Smooth muscle cell (in vitro differentiated cells): ENCODE data around the gene TBATA. TPM values are rescaled to one million over a fixed set of nuclear protein-coding genes. Genes with fewer than 3 reads are reported as not detected.

ENCODE experiments used
- DNase-seq: peaks from one replicate; lab custom pipeline; 2025; ENCODE audit not compliant: unreplicated experiment; lab: John Stamatoyannopoulos, UW
- H2AFZ ChIP-seq: fragments of 200-600 bp; sonication (generic); 2 replicates; pipeline ENCODE4 v1.6.0; 2016; ENCODE audit warnings: antibody characterized with exemption, low read depth, mild to moderate bottlenecking
- H3F3A ChIP-seq: fragments of 200-600 bp; sonication (generic); 2 replicates; pipeline ENCODE4 v1.6.0; 2017; ENCODE audit warnings: antibody characterized with exemption, low read depth
- H3K27ac ChIP-seq: fragments of 200-600 bp; sonication (generic); 2 replicates; pipeline ENCODE4 v1.5.1; 2016; ENCODE audit warnings: low read depth, mild to moderate bottlenecking
- H3K27me3 ChIP-seq: fragments of 200-600 bp; sonication (generic); 2 replicates; pipeline ENCODE4 v1.6.1; 2016; ENCODE audit warnings: low read depth, mild to moderate bottlenecking
- H3K36me3 ChIP-seq: fragments of 200-600 bp; sonication (generic); 2 replicates; pipeline ENCODE4 v1.5.1; 2016; ENCODE audit warnings: low read depth
- H3K4me1 ChIP-seq: fragments of 200-600 bp; sonication (generic); 2 replicates; pipeline ENCODE4 v1.5.1; 2016; ENCODE audit warnings: low read depth
- H3K4me2 ChIP-seq: fragments of 200-600 bp; sonication (generic); 2 replicates; pipeline ENCODE4 v1.6.0; 2016; ENCODE audit warnings: mild to moderate bottlenecking
- H3K4me3 ChIP-seq: fragments of 200-600 bp; sonication (generic); 2 replicates; pipeline ENCODE4 v1.5.1; 2016; ENCODE audit warnings: mild to moderate bottlenecking
- H3K79me2 ChIP-seq: fragments of 200-600 bp; sonication (generic); 2 replicates; pipeline ENCODE4 v1.6.0; 2016; ENCODE audit warnings: low read depth, mild to moderate bottlenecking
- H3K9ac ChIP-seq: fragments of 200-600 bp; sonication (generic); 2 replicates; pipeline ENCODE4 v1.6.0; 2016; ENCODE audit warnings: low read depth
- H3K9me3 ChIP-seq: fragments of 200-600 bp; sonication (generic); replicated peaks from 2 replicates; pipeline ENCODE4 v1.5.1; 2016; ENCODE audit warnings: low read depth
- H4K20me1 ChIP-seq: fragments of 200-600 bp; sonication (generic); 2 replicates; pipeline ENCODE4 v1.6.0; 2016; ENCODE audit warnings: low read depth
- WGBS: methylation state at CpG from one replicate; pipeline ENCODE4 v1.1.7; 2016; ENCODE audit warnings: low lambda C conversion rate; 5-methylcytosine and 5-hydroxymethylcytosine counted together
- polyA plus RNA-seq: library from polyadenylated mRNA; unstranded; fragments of >200 nt; fragmentation: Nextera tagmentation; extraction: Ambion mirVana; gene quantifications from 2 replicates; pipeline ENCODE4 v1.2.1, GENCODE V29; 2016
- total RNA-seq: library from RNA; depleted of rRNA; stranded (reverse); fragments of >200 nt; gene quantifications from 2 replicates; pipeline ENCODE4 v1.2.3, GENCODE V29; 2014
- TF ChIP-seq, protein P1 (sequence below): fragments of 200-600 bp; sonication (generic); IDR thresholded peaks from 2 replicates; pipeline ENCODE4 v1.5.1; 2017; ENCODE audit warnings: borderline replicate concordance, mild to moderate bottlenecking, antibody characterized with exemption; ENCODE audit not compliant: insufficient read depth, poor library complexity, severe bottlenecking

Gene TBATA
- total and polyA plus RNA-seq, 2 experiments from 2014 or later: not detected

DNA sequence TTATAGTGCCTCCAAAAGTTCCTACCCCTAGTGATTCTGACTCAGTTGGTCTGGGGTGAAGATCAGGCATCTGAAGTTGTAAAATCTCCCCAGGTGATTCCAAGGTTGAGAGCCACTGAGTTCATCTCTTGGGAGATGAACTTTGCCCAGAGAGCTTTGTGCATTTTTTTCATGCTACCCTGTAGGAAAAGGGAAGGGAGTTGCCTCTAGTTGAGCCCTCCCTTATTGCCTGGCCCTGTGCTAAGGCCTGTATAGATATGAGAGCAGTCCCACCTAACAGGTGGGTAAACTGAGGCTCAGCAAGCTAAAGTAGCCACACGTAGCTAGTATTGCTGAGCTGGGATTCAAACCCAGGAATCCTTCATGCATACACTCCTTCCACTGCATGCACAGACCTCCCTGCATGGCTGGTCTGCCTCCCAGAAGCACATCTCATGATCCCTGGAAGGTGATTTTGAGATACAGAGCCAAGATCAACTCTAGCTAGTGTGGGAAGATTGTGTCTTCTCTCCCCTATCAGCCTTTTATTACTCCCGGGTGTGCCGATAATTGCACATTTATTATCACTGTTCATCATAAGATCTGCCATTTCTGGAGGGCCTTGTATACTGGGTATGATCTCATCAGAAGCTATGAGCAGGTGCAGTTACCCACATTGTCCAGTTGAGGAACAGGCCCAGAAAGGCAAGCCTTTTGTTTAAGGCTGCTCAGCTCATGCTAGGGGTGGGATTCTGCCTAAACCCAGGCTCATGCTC is 47.0 kb downstream of the TBATA start:
- no peak overlapping the region for H3K9ac ChIP-seq

DNA sequence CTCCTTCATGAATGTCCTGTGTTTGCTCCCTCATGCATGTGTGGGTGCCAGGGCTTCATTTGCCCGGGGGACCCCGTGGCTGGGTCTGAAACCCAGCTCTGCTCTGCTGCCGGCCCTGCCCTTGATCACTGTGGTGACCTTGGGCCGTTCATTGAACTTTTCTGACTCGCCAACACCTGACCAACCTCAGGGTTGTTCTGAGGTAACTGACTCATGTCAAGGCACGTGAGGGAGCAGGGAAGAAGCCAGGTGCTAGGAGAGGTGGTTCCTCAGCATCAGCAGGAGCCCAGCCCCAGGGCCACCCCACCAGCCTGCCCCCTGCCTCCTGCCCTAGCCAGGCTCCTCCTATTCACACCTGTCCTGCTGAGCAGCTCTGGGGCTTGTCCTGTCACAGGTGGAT is 47.9 kb downstream of the TBATA start:
- Histone ChIP-seq H3K9me3 (no peaks in the 10 kb centered on the region), H3K4me1 (no peaks in the 10 kb centered on the region), H3K36me3 (no peaks in the 10 kb centered on the region), H2AFZ (no peak overlapping the region), H3K9ac (no peak overlapping the region), H3K79me2 (no peaks in the 10 kb centered on the region), H3K4me3 (no peak overlapping the region), H3K4me2 (no peak overlapping the region), H3K27me3 (no peaks in the 10 kb centered on the region), H3F3A (no peaks in the 10 kb centered on the region), H3K27ac (no peak overlapping the region), H4K20me1 (no peaks in the 10 kb centered on the region)
- 89% methylated on average over 6 of the region's 6 CpGs for WGBS
- TF ChIP-seq, protein P1, sequence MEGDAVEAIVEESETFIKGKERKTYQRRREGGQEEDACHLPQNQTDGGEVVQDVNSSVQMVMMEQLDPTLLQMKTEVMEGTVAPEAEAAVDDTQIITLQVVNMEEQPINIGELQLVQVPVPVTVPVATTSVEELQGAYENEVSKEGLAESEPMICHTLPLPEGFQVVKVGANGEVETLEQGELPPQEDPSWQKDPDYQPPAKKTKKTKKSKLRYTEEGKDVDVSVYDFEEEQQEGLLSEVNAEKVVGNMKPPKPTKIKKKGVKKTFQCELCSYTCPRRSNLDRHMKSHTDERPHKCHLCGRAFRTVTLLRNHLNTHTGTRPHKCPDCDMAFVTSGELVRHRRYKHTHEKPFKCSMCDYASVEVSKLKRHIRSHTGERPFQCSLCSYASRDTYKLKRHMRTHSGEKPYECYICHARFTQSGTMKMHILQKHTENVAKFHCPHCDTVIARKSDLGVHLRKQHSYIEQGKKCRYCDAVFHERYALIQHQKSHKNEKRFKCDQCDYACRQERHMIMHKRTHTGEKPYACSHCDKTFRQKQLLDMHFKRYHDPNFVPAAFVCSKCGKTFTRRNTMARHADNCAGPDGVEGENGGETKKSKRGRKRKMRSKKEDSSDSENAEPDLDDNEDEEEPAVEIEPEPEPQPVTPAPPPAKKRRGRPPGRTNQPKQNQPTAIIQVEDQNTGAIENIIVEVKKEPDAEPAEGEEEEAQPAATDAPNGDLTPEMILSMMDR: no peak
- DNase-seq: no peak

More for the DNA sequence above, 47.0 kb downstream of the TBATA start:
- H3K79me2 ChIP-seq: no peaks in the 10 kb centered on the region
- 75% methylated on average over 3 of the region's 3 CpGs for WGBS
- no peaks in the 10 kb centered on the region for H3K9me3 ChIP-seq
- no peak for DNase-seq
- no peak overlapping the region for H3K4me2 ChIP-seq
- no peaks in the 10 kb centered on the region for H3K27me3 ChIP-seq
- H3F3A ChIP-seq: no peaks in the 10 kb centered on the region
- no peaks in the 10 kb centered on the region for H4K20me1 ChIP-seq
- no peak overlapping the region for H2AFZ ChIP-seq
- no peaks in the 10 kb centered on the region for H3K36me3 ChIP-seq
- TF ChIP-seq, protein P1: no peak
- no peaks in the 10 kb centered on the region for H3K4me1 ChIP-seq
- no peak overlapping the region for H3K4me3 ChIP-seq
- H3K27ac ChIP-seq: no peak overlapping the region

DNA sequence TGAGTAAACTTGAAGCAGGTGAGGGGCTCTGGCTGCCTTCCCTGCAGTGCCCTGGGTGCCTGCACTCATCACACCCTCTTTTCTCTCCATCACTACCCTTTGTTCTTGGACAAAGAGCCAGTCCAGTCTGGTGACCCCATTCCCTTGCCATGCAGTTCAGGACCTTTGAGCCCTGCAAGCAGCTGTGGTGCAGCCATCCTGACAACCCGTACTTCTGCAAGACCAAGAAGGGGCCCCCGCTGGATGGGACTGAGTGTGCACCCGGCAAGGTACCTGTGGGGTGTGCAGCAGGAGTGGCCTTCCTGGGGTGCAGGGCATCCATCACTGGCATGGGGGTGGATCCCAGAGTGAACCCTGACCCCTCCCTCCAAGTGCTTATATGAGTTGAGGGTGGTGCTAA is 48.7 kb downstream of the TBATA start:
- 98% methylated on average over 3 of the region's 3 CpGs for WGBS
- H3K36me3 ChIP-seq: no peaks in the 10 kb centered on the region

More for the DNA sequence above, 48.7 kb downstream of the TBATA start:
- Histone ChIP-seq H3K9ac (no peak overlapping the region), H4K20me1 (no peaks in the 10 kb centered on the region), H3F3A (no peaks in the 10 kb centered on the region), H3K27me3 (no peaks in the 10 kb centered on the region), H3K79me2 (no peaks in the 10 kb centered on the region), H3K27ac (no peak overlapping the region), H3K4me1 (no peaks in the 10 kb centered on the region), H2AFZ (no peak overlapping the region), H3K4me2 (no peak overlapping the region), H3K9me3 (no peaks in the 10 kb centered on the region), H3K4me3 (no peak overlapping the region)
- TF ChIP-seq, protein P1: no peak
- DNase-seq: no peak
